ENCODE data around the gene DGLUCY.
A peak's percentile ranks its signal among the peaks of the same experiment; 100 is the strongest.

Gene DGLUCY

GRCh38 chr14:91237219-91237618, 123.3 kb downstream of the DGLUCY start:
- no peaks in the 10 kb centered on the region for H3K36me3 ChIP-seq (replicated peaks)
- H3K4me3 ChIP-seq (ENCODE audit: low read depth, low read length), result no peak overlapping the region
- peak; percentile 75 for DNase-seq
- no peaks in the 10 kb centered on the region for H3K27me3 ChIP-seq (replicated peaks)
- in situ Hi-C loops (cut with HindIII; ENCODE audit: low pct_ligation_motif_present, low sequenced_read_pairs), result no loop called here
- TF ChIP-seq CTCF (IDR thresholded peaks at IDR 0.05; ENCODE audit: low read depth, low read length, missing control alignments), result no peak
- H3K27ac ChIP-seq, result no peak overlapping the region

- in situ Hi-C loops (cut with HindIII; ENCODE audit: low pct_ligation_motif_present, low sequenced_read_pairs), result no loop called here
- Histone ChIP-seq H3K27ac (no peak overlapping the region), H3K27me3 (replicated peaks) (no peaks in the 10 kb centered on the region), H3K4me3 (ENCODE audit: low read depth, low read length) (no peak overlapping the region), H3K36me3 (replicated peaks) (no peaks in the 10 kb centered on the region)
- TF ChIP-seq CTCF (IDR thresholded peaks at IDR 0.05; ENCODE audit: low read depth, low read length, missing control alignments), result no peak
- DNase-seq, result no peak
Measured at GRCh38 chr14:91238085-91238484, 124.2 kb downstream of the DGLUCY start.

GRCh38 chr14:91238661-91239060, 124.8 kb downstream of the DGLUCY start:
- no peak for TF ChIP-seq CTCF (IDR thresholded peaks at IDR 0.05; ENCODE audit: low read depth, low read length, missing control alignments)
- H3K27me3 ChIP-seq (replicated peaks), result no peaks in the 10 kb centered on the region
- no peak for DNase-seq
- no peak overlapping the region for H3K4me3 ChIP-seq (ENCODE audit: low read depth, low read length)
- no peak overlapping the region for H3K27ac ChIP-seq
- in situ Hi-C loops (cut with HindIII; ENCODE audit: low pct_ligation_motif_present, low sequenced_read_pairs), result no loop called here
- no peaks in the 10 kb centered on the region for H3K36me3 ChIP-seq (replicated peaks)

- H3K4me3 ChIP-seq (ENCODE audit: low read depth, low read length), result no peak overlapping the region
- TF ChIP-seq CTCF (IDR thresholded peaks at IDR 0.05; ENCODE audit: low read depth, low read length, missing control alignments), result no peak
- H3K27me3 ChIP-seq (replicated peaks), result no peaks in the 10 kb centered on the region
- H3K27ac ChIP-seq, result no peak overlapping the region
- DNase-seq, result no peak
- in situ Hi-C loops (cut with HindIII; ENCODE audit: low pct_ligation_motif_present, low sequenced_read_pairs), result no loop called here
- H3K36me3 ChIP-seq (replicated peaks), result no peaks in the 10 kb centered on the region
Measured at GRCh38 chr14:91241863-91242262, 128.0 kb downstream of the DGLUCY start.

GRCh38 chr14:91242635-91243034, 128.8 kb downstream of the DGLUCY start:
- Histone ChIP-seq H3K27ac (no peak overlapping the region), H3K27me3 (replicated peaks) (no peaks in the 10 kb centered on the region), H3K4me3 (ENCODE audit: low read depth, low read length) (no peak overlapping the region), H3K36me3 (replicated peaks) (no peaks in the 10 kb centered on the region)
- DNase-seq, result no peak
- in situ Hi-C loops (cut with HindIII; ENCODE audit: low pct_ligation_motif_present, low sequenced_read_pairs), result no loop called here
- TF ChIP-seq CTCF (IDR thresholded peaks at IDR 0.05; ENCODE audit: low read depth, low read length, missing control alignments), result no peak

- TF ChIP-seq CTCF (IDR thresholded peaks at IDR 0.05; ENCODE audit: low read depth, low read length, missing control alignments), result no peak
- no peaks in the 10 kb centered on the region for H3K36me3 ChIP-seq (replicated peaks)
- H3K27me3 ChIP-seq (replicated peaks), result no peaks in the 10 kb centered on the region
- H3K27ac ChIP-seq, result no peak overlapping the region
- no peak for DNase-seq
- in situ Hi-C loops (cut with HindIII; ENCODE audit: low pct_ligation_motif_present, low sequenced_read_pairs), result no loop called here
- no peak overlapping the region for H3K4me3 ChIP-seq (ENCODE audit: low read depth, low read length)
Measured at GRCh38 chr14:91243074-91243471, 129.2 kb downstream of the DGLUCY start.

Measured in brain microvascular endothelial cell (primary cell).